Heart left ventricle (tissue), 16 donors: ENCODE data around the gene TNNI3K. TPM values are rescaled to one million over a fixed set of nuclear protein-coding genes. Genes with fewer than 3 reads are reported as not detected.

ENCODE experiments used
- ATAC-seq, 4 donors: fragments of 200-7000 bp; cut with Tn5 transposase; one replicate each; pipeline ENCODE4 v1.9.1; 2020 to 2022; ENCODE audit warnings: moderate library complexity in 4 of 4, mild to moderate bottlenecking in 3 of 4, moderate number of reproducible peaks in 1 of 4
- DNase-seq, 5 donors: peaks; one replicate each; pipeline ENCODE4 v3.0.0-alpha.2; 2020
- H3K27ac ChIP-seq, 12 donors: fragments of 200-600 bp; sonication (generic) in 4 of 12; one replicate each; pipeline versions ENCODE4 v1.5.0 to v1.8.0; 2016 to 2022; ENCODE audit warnings: mild to moderate bottlenecking in 2 of 12
- H3K27me3 ChIP-seq, 9 donors: fragments of 200-600 bp; sonication (generic) in 2 of 9; one replicate each; pipeline versions ENCODE4 v1.5.1 to v1.8.0; 2016 to 2022; ENCODE audit warnings: mild to moderate bottlenecking in 3 of 9
- H3K36me3 ChIP-seq, 9 donors: fragments of 200-600 bp; sonication (generic) in 2 of 9; one replicate each; pipeline versions ENCODE4 v1.5.0 to v1.8.0; 2018 to 2022; ENCODE audit warnings: mild to moderate bottlenecking in 2 of 9
- H3K4me1 ChIP-seq, 12 donors: fragments of 200-600 bp; sonication (generic) in 4 of 12; one replicate each; pipeline versions ENCODE4 v1.5.0 to v1.8.0; 2016 to 2022; ENCODE audit warnings: mild to moderate bottlenecking in 3 of 12
- H3K4me3 ChIP-seq, 12 donors: fragments of 200-600 bp; sonication (generic) in 4 of 12; one replicate each; pipeline versions ENCODE4 v1.5.0 to v1.8.0; 2017 to 2022; ENCODE audit warnings: mild to moderate bottlenecking in 9 of 12, moderate library complexity in 4 of 12
- H3K9me3 ChIP-seq, 12 donors: fragments of 200-600 bp; sonication (generic) in 4 of 12; one replicate each; pipeline versions ENCODE4 v1.5.0 to v1.8.0; 2016 to 2022; ENCODE audit warnings: mild to moderate bottlenecking in 1 of 12
- CTCF ChIP-seq, 12 donors: fragments of 200-600 bp; sonication (generic) in 4 of 12; IDR thresholded peaks; one replicate each; pipeline versions ENCODE4 v1.5.0 to v1.8.0; 2018 to 2022; ENCODE audit warnings: antibody characterized with exemption in 12 of 12, mild to moderate bottlenecking in 5 of 12
- POLR2A ChIP-seq, 2 donors: fragments of 450-650 bp; IDR thresholded peaks; one replicate each; pipeline ENCODE4 v1.6.1; 2017; ENCODE audit warnings: antibody characterized with exemption in 2 of 2, mild to moderate bottlenecking in 2 of 2, moderate library complexity in 2 of 2
- WGBS, 4 donors: extraction: QIAGEN DNeasy Blood & Tissue Kit in 2 of 4; methylation state at CpG; one replicate each; pipeline versions ENCODE4 v1.1.5 to v1.1.7; 2013 to 2018; 5-methylcytosine and 5-hydroxymethylcytosine counted together
- intact Hi-C, 10 donors: fragments of 100-400 bp; cut with DNase I; formaldehyde crosslinking; loops; one replicate each; pipeline versions ENCODE4 v1.11.1 to v1.14.2; 2022
- polyA plus RNA-seq, 2 donors: library from polyadenylated mRNA; stranded (reverse); fragments of 200-250 nt; gene quantifications; one replicate each; pipeline ENCODE4 v1.2.3, GENCODE V29; 2013
- total RNA-seq, 9 donors: library from RNA; depleted of rRNA in 2 of 9; stranded (reverse); fragments of >200 nt in 2 of 9; fragmentation: NEBNext Ultra II Directional in 3 of 9; extraction: Animal tissue kit (Norgen Biotek cat#: 25700) in 3 of 9; gene quantifications; one replicate each; pipeline versions ENCODE4 v1.1.0 to v1.2.4, GENCODE V29; 2016 to 2023
- donor health status: ischemic (EF 13 %, LVEDD 7.1; RV severe dilation, severe dysfunction).
- donor health status: healthy with polysubstance abuse.
- donor health status: DM: no; HTN: yes; CAD: no.
- donor health status: DM: no; HTN: no; CAD: no.
- donor health status: ischemic (EF 25% LVEDD 6.9; RV normal size, moderate dysfunction).
- donor health status: ischemic (EF 25% LVEDD 5.7; RV mildly dilated, moderate dysfunction).
- donor health status: healthy.
- donor health status: DM: yes; HTN: yes; CAD: no.
- donor health status: ischemic (EF 35%, LVEDD 5.7; RV mildly dilated, moderate dysfunction).
- donor health status: nonischemic (EF 11% LVEDD 7.7; RV severe dilation, severe dysfunction).
- donor health status: DM: yes; HTN: yes; CAD: no.
- donor health status: PGD.
- donor health status: ischemic (EF 29% LVEDD 5.4; RV normal size, mild dysfunction).
- donor health status: nonischemic (EF 23%, LVEDD 6.1; RV moderate dilation, normal function).

The TNNI3K gene
- total and polyA plus RNA-seq, 11 donors: 11.5 to 108 (median 59.9) TPM

- intact Hi-C loops: no loop called here
- WGBS, 4 donors: 88 to 92% (median 90%) methylated on average over 3 of the region's 3 CpGs
- Histone ChIP-seq H3K4me1 (peaks cover 0 to 12% (median 0%) of the 10 kb centered on the region in 12 donors), H3K9me3 (no peaks in the 10 kb centered on the region), H3K27me3 (no peaks in the 10 kb centered on the region), H3K36me3 (peaks cover 0 to 3% (median 0%) of the 10 kb centered on the region in 9 donors), H3K4me3 (no peak overlapping the region), H3K27ac (no peak overlapping the region)
- ATAC-seq (no peak), DNase-seq (no peak)
- TF ChIP-seq POLR2A (IDR thresholded peaks at IDR 0.05): no peak
- no peak for TF ChIP-seq CTCF (IDR thresholded peaks at IDR 0.05)
Observed at GRCh38 chr1:74498901-74499300, 263.7 kb downstream of the TNNI3K start.

- TF ChIP-seq POLR2A (IDR thresholded peaks at IDR 0.05) (no peak), CTCF (IDR thresholded peaks at IDR 0.05) (no peak)
- no peaks in the 10 kb centered on the region for H3K27me3 ChIP-seq
- H3K36me3 ChIP-seq: peaks cover 0 to 3% (median 0%) of the 10 kb centered on the region in 9 donors
- peak in 3 of 4 donors; percentile 52 to 64 (median 57) for ATAC-seq
- H3K4me1 ChIP-seq: peaks cover 0 to 3% (median 0%) of the 10 kb centered on the region in 12 donors
- WGBS, 4 donors: 25 to 33% (median 32%) methylated on average over 4 of the region's 4 CpGs
- no peak overlapping the region for H3K27ac ChIP-seq
- no peak for DNase-seq
- H3K9me3 ChIP-seq: no peaks in the 10 kb centered on the region
- intact Hi-C loops: no loop called here
- H3K4me3 ChIP-seq: no peak overlapping the region
Observed at GRCh38 chr1:74502432-74502831, 267.2 kb downstream of the TNNI3K start.

DNA sequence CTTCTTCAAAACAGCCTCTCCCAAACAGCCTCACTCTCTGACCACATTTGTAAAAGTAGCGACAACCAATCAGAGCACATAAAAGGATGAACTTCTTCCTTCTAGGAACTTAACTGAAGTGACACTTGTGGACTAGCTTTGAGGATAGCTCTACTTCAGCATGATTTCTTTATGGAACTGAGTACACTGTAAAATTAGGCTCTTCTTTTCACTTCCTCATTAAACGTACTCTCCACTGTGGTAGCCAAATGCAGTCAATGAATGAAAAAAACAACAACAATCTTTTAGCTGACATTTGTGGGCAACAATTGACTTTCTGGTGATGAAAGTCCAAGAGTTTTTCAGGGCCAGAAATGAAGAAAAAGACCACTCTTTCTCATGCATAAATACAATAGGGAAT, 267.7 kb downstream of the TNNI3K start:
- 71 to 81% (median 78%) methylated on average over 2 of the region's 2 CpGs for WGBS, 4 donors
- H3K27me3 ChIP-seq: no peaks in the 10 kb centered on the region

More for the DNA sequence above, 267.7 kb downstream of the TNNI3K start:
- no peak overlapping the region for H3K27ac ChIP-seq
- peaks cover 0 to 3% (median 0%) of the 10 kb centered on the region in 12 donors for H3K4me1 ChIP-seq
- ATAC-seq: no peak
- H3K36me3 ChIP-seq: peaks cover 0 to 3% (median 0%) of the 10 kb centered on the region in 9 donors
- TF ChIP-seq POLR2A (IDR thresholded peaks at IDR 0.05): no peak
- TF ChIP-seq CTCF (IDR thresholded peaks at IDR 0.05): no peak
- no peak overlapping the region for H3K4me3 ChIP-seq
- intact Hi-C loops: no loop called here
- no peak for DNase-seq
- no peaks in the 10 kb centered on the region for H3K9me3 ChIP-seq
